BJ (cell line): ENCODE measurements around the gene NDUFA13. TPM values are rescaled to one million over a fixed set of nuclear protein-coding genes. Genes with fewer than 3 reads are reported as not detected.

Experiments used
- CTCF ChIA-PET: fragments of 350-600 bp; formaldehyde crosslinking; extraction: SDS; loops from one replicate; lab custom pipeline; 2021; ENCODE audit warnings: antibody characterized with exemption, inconsistent platforms; lab: Yijun Ruan, JAX
- POLR2A ChIA-PET: fragments of 300-600 bp; sonication (Branson Sonifier 250); formaldehyde crosslinking; extraction: SDS; loops from one replicate; lab custom pipeline; 2021; ENCODE audit warnings: antibody characterized with exemption; lab: Charles Lee
- DNase-seq: peaks from one replicate; pipeline ENCODE4 v3.0.0-alpha.2; 2011; ENCODE audit warnings: low read depth
- H3K27me3 ChIP-seq: 2 replicates; pipeline ENCODE4 v1.6.0; 2011; ENCODE audit warnings: low read length; ENCODE audit not compliant: control insufficient read depth, insufficient read depth
- H3K36me3 ChIP-seq: 2 replicates; pipeline ENCODE4 v1.5.1; 2011; ENCODE audit warnings: low read length; ENCODE audit not compliant: control insufficient read depth, insufficient read depth
- H3K4me3 ChIP-seq: 2 replicates; pipeline ENCODE4 v1.5.1; 2011; ENCODE audit warnings: low read depth, mild to moderate bottlenecking, control low read depth, low read length
- polyA plus RNA-seq: library from polyadenylated mRNA; depleted of rRNA; stranded (reverse); fragments of >200 nt; gene quantifications from 2 replicates; pipeline ENCODE4 v1.2.3, GENCODE V29; 2011
- TF ChIP-seq, protein P1 (sequence below): IDR thresholded peaks from 2 replicates; pipeline ENCODE4 v1.5.1; 2011; ENCODE audit warnings: low read depth, mild to moderate bottlenecking, control low read depth, inconsistent platforms, low read length, moderate library complexity; ENCODE audit not compliant: insufficient read depth

Gene NDUFA13
- polyA plus RNA-seq, 1 experiment: 597 TPM

- Histone ChIP-seq H3K4me3 (no peak overlapping the region), H3K27me3 (peaks cover 3% of the 10 kb centered on the region), H3K36me3 (no peaks in the 10 kb centered on the region)
- POLR2A ChIA-PET: no interaction called here
- no peak for DNase-seq
- CTCF ChIA-PET: interaction anchor here (2.1 kb wide), 1 partner anchor 11 kb away, joined by 16 read pairs; no protein-coding TSS in a partner anchor
- TF ChIP-seq, protein P1, sequence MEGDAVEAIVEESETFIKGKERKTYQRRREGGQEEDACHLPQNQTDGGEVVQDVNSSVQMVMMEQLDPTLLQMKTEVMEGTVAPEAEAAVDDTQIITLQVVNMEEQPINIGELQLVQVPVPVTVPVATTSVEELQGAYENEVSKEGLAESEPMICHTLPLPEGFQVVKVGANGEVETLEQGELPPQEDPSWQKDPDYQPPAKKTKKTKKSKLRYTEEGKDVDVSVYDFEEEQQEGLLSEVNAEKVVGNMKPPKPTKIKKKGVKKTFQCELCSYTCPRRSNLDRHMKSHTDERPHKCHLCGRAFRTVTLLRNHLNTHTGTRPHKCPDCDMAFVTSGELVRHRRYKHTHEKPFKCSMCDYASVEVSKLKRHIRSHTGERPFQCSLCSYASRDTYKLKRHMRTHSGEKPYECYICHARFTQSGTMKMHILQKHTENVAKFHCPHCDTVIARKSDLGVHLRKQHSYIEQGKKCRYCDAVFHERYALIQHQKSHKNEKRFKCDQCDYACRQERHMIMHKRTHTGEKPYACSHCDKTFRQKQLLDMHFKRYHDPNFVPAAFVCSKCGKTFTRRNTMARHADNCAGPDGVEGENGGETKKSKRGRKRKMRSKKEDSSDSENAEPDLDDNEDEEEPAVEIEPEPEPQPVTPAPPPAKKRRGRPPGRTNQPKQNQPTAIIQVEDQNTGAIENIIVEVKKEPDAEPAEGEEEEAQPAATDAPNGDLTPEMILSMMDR: no peak
These were observed 26.5 kb downstream of the NDUFA13 start for GRCh38 chr19:19542507-19542906.

DNA sequence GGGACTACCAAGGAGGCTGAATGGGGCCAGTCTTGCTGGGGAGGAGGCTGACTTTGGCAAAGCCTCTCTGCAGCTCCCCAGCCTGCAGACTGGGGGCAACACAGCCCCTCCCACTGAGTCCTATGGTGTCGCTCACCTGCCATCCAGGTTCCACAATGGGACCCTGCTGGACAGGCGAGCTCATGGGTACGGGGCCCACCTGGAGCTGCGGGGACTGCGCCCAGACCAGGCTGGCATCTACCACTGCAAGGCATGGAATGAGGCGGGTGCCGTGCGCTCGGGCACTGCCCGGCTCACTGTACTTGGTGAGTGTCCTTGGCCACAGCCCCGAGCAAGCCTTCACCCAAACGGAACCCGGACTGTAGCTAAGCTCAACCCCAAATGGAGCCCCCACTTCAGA lies 27.1 kb downstream of the NDUFA13 start:
- CTCF ChIA-PET: interaction anchor here (2.1 kb wide), 1 partner anchor 10 kb away, joined by 16 read pairs; no protein-coding TSS in a partner anchor
- Histone ChIP-seq H3K27me3 (peaks cover 3% of the 10 kb centered on the region; the same call in 1 of the 2 replicates), H3K36me3 (no peaks in the 10 kb centered on the region), H3K4me3 (no peak overlapping the region)
- TF ChIP-seq, protein P1: no peak
- POLR2A ChIA-PET: no interaction called here
- DNase-seq: no peak

- TF ChIP-seq, protein P1: no peak
- Histone ChIP-seq H3K36me3 (no peaks in the 10 kb centered on the region), H3K27me3 (peaks cover 3% of the 10 kb centered on the region; the same call in 1 of the 2 replicates), H3K4me3 (no peak overlapping the region)
- ChIA-PET POLR2A (no interaction called here), CTCF (interaction anchor here (2.1 kb wide), 1 partner anchor 10 kb away, joined by 16 read pairs; no protein-coding TSS in a partner anchor)
- DNase-seq: no peak
These were observed 27.6 kb downstream of the NDUFA13 start for GRCh38 chr19:19543640-19544039.

- CTCF ChIA-PET: interaction anchor here (2.1 kb wide), 1 partner anchor 9 kb away, joined by 16 read pairs; no protein-coding TSS in a partner anchor
- H3K4me3 ChIP-seq: no peak overlapping the region
These were observed 28.4 kb downstream of the NDUFA13 start for GRCh38 chr19:19544257-19544953.

GRCh38 chr19:19544954-19545591 lies 29.0 kb downstream of the NDUFA13 start:
- no peaks in the 10 kb centered on the region for H3K36me3 ChIP-seq
- no peak for DNase-seq
- POLR2A ChIA-PET: no interaction called here
- no peak overlapping the region for H3K4me3 ChIP-seq
- TF ChIP-seq, protein P1: no peak
- CTCF ChIA-PET: no interaction called here
- H3K27me3 ChIP-seq: no peaks in the 10 kb centered on the region; the same call in 1 of the 2 replicates

More at GRCh38 chr19:19544257-19544953, 28.4 kb downstream of the NDUFA13 start:
- TF ChIP-seq, protein P1: no peak
- no peaks in the 10 kb centered on the region; the same call in 1 of the 2 replicates for H3K27me3 ChIP-seq
- no peak for DNase-seq
- POLR2A ChIA-PET: no interaction called here
- no peaks in the 10 kb centered on the region for H3K36me3 ChIP-seq
